CD4-positive, alpha-beta T cell treated with Interleukin-4 for 1 hour (primary cell): Measurements from ENCODE around the gene RIN1.
A peak's percentile ranks its signal among the peaks of the same experiment; 100 is the strongest.
"Not testable (repeated sequence)": the region's sequence is repeated elsewhere in the genome, so short reads cannot be mapped to it uniquely, and the experiment has no call there.

ENCODE experiments used
- DNase-seq, 2 donors: peaks; one replicate each; pipeline ENCODE4 v3.0.0-alpha.2; 2020 to 2022

The RIN1 gene

DNA sequence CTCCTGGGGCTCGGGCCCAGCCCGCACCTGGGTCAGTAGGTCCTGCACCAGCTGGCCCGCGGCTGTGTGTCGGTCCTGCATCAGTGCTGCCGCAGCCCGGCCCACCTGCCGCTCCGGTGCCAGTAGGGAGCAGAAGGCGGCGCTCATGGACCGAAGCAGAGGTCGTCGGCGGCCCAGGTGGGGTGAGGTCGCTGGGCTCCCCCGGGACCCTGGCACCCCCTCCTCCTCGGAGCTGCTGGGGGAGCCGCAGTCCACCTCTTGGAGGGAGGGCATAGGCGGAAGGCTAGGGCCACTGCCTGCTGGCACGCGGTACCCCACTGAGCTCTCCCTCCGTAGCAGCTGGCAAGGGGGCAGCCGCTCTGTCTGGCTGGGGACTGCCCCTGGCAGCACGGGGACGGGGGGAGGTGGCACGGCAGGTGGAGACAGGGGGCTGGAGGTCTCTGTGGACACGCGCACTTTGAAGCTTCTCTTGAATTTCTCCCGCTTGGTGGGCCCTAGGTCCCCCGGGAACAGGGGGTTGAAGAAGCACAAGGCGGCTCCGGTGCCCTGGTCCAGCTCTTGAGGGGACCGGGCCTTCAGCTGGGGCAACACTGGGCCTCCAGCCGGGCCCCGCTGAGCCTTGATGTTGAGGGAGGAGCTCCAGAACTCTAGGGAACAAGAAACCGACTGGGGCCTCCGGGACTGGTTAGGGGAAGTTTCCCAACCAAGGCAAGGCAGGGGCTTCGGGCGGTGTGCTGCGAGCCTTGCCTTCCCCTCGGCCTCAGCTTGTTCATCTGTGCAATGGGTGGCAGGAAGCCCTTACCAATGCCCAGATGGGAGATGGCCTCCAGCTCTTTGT, 1.4 kb downstream of the RIN1 start:
- DNase-seq, result peak in 1 of 2 donors; percentile 25

DNA sequence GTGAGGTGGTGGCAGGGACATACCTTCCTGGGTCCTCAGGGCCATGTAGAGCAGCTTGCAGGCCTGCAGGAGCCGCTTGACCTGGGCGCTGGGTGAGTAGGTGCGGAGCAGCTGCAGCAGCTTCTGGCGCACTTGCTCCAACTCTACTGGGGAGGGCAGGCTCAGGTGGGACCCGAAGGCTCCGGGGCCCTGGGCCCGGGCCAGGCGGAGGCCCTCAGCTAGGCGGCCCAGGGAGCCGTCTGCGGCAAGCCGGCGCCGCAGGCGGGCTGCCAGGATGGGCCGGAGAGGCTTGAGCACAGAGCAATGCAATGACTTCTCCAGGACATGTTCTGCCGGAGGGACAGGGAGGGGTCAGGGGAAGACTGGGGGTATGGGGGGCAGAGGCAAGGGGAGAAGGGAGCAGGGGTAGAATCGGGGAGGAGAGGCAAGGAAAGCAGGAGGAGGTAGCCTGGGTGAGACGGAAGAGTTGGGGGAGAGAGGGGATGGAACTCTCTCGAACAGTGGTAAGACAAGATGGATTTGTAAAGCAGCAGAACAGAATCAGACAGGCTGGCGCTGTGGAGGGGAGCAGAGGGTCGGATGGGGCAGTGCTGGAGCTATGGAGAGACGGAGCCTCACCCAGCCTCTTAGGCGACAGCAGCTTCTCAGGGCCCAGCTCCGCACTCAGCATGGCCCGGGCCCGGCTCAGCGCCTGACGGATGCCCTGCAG, 2.2 kb downstream of the RIN1 start:
- DNase-seq, result no peak

DNA sequence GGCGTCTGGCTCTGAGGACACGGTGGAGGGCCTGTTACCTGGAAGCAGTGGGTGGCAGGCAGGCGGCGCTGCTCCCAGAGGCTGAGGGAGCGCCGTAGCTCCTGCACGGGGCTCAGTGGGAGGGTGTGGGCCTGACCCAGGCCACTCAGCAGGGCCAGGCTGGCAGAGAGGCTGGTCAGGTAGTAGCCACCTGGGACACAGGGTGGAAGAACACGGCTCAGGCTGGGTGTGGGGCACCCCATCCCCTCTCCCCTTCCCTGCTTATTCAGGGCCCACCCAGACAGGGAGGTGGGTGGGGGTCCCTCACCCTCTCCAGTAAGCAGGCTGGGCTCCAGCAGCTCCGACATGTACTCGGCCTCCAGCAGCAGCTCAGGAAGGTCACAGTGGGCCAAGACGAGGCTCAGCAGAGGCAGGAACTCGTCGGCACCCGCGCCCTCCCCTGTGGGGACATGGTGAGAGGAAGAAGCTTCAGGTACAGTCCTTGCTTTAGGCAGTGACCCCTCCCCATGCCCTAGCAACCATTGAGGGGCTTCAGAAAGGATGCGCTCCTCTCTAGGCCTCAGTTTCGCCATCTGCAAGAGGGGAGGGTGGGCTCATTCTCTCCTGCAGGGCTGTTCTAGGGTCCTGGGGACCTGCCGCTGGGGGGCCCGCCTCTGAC, 2.9 kb downstream of the RIN1 start:
- no peak for DNase-seq

DNA sequence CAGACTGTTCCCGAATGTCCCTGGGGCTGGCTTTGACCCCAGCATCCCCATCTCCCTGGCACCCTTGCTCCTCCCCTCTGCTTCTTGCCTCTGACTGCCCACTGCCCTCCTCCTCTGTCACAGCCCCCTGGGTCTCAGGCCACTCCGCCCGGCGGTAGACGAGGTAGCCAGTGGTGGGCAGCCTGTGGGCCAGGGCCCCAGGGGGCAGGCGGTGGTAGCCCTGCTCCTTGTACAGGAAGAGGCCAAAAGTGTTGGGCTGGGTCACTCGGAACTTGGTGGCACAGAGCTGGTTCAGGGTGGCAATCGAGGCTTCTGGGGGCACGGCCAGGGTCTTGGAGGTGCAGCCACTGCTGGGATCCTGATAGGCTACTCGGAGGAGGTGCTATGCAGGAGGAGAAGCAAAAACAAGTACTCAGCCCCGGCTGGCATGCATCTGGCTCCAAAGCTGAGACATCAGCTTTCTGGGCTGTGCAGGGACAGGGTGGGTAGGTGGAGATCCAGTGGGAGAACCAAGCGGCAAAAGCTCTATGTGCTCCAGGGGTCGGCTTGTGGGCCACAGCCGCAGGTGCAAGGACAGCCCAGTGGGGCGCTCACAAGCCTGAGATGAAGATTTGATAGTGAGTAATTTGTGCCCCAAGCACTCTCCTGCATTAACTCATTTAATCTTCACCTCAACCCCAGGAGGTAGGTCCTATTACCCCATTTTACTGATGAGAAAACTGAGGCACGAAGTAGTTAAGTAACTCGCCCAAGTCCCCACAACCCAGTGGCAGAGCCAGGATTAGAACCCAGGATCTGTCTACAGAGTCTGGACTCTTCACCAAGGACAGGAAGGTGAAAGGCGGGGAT, 3.6 kb downstream of the RIN1 start:
- DNase-seq, result no peak

- no peak for DNase-seq
Observed at GRCh38 chr11:66331542-66332370, 4.5 kb downstream of the RIN1 start.

DNA sequence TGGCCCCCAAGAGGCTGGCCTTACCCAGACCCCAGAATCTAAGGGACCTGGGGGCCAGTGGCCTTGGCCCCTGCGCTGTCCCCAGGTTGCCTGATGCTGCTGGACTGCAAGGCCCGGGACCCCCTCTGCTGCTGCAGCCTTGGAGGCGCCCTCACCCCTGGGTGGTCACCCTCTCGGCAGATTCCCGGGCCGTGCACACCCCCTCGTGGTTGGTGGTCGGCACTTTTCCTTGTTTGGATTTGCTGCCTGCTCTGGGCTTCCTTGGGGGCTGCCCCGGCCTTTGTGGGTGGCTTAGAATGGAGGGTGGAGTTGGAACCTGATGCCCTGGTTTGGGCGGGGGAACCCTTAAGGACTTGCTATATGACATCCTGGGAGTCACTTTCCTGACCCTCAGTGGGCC, 5.3 kb downstream of the RIN1 start:
- DNase-seq, result no peak

DNA sequence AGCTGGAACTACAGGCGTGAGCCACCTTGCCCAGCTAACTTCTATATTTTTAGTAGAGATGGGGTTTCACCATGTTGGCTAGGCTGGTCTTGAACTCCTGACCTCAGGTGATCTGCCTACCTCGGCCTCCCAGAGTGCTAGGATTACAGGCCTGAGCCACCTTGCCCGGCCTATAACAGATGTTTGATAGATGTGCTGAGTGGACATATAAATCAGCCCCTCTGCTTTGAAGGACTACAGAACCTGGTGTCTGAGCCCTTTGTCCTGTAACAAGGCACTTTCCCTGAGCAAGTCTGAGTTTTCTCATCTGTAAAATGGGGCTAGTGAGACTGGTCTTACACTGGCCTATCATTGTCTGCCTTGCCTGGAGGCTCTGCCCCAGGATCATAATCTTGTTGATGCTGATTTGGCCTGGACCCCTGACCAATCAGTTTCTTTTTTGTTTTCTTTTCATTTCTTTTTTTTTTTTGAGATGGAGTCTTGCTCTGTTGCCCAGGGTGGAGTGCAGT, 7.0 kb downstream of the RIN1 start:
- no peak for DNase-seq

DNA sequence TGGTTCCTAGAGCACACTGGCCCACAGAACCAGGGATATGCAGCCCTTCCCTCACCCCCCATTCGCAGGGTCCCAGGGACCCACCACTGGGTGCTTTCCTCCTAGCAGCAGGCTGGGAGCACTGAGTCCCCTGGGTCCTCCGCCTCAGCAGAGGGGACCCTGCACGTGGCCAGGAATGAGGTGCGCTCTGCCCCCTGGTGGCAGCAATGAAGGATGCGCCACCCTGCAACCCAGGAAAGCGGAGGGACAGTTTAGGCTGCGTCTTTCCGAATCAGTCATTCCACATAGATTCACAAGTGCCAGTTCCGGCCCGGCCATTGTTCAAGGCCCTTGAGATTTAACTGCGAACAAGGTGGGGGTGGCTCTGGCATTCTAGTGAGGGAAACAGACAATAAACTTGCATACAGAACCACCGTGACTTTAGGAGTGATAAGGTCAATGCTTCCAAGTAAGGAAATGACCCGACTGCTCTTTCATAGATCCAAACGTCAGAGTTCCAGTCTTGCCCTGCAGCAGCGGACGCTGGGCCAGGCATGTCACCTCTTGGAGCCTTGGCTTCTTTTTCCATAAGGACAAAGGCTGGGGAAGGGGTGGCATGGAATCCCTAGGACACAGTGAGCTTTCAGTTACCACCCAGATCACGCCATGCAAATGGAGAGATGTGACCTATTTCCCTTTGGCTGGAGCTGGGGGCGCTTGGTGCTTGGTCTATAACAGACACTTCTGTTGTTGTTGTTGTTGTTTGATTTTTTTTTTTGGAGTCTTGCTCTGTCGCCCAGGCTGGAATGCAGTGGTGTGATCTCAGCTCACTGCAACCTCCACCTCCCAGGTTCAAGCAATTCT, 7.7 kb downstream of the RIN1 start:
- peak; percentile 85 for DNase-seq

- peak; percentile 60 to 71 for DNase-seq
Observed at GRCh38 chr11:66328031-66328301, 8.3 kb downstream of the RIN1 start.

DNA sequence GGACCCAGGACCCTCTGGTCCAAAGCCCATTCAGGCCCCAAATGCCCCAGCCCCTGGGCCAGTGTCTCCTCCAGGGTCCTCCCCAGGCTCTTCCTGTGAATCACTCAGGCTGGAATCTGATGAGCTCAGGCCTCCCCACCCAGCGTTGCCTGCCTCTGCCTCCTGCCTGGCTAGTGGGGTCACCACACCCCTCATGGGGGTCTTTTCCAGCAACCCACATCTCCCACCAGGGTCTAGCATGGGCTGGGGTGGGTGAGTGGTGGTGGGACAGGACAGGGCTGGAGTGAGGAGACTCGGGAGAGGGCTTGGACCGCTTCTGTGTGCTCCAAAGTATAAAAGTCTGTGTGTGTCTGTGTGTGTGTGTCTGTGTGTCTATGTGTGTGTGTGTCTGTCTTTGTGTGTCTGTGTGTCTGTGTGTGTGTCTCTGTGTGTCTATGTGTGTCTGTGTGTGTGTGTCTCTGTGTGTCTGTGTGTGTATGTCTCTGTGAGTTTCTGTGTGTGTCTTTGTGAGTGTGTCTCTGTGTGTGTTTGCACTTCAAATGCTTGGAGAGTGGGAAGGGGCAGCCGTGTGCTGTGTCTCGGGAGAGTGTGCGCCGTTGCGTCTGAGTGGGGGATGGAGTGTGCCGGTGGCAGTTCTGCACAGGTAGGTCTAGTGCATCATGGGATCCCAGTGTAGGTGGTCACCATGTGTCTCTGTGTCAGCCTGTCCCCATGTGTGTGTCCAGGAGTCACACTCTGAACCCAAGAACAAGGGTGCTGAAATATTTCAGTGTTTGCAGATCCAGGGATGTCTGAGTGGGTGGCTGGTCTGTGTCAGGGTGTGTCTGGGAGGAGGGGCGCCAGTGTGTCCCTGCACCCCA, 8.8 kb downstream of the RIN1 start:
- DNase-seq, result no peak

DNA sequence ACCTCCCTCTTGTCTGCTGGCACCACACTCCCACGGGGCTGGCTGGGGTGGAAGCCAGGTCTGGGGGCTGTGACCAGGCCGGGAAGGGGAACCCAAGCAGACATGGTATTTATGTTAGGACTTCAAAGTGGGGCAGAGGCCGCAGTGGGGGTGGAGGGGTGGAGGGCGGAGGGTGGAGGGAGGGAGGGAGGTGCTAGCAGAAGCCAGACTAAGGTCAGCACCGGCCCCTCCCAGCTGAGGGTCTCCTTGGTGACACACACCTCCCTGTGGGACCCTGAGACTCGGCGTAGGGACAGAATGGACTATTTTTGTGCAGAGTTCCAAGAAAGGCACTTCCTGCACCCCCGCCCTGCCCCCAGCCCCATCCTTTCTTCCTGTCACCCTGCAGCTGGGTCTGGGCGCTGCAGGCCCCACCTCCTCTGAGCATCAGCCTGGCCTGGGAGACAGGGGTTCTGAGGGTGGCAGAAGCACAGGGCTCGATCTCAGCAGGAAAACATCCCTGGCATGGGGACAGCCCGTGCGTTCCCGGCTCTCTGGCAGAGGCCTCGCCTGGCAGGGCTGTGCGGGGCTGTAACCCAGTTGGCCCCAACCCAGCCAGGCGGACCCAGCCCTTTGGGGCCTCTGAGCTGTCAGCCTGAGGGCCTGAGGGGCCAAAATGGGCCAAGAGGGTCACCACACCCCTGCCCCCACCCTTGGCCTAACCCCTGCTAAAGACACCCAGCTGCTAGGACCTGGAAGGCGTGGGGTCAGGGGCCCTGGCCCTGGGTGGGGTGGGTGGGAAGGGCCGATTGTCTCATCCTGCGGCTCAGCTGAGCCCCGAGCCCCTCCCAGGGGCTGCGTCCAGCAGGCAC, 9.7 kb downstream of the RIN1 start:
- DNase-seq, result peak; percentile 34 to 35

GRCh38 chr11:66325263-66325671, 11.0 kb downstream of the RIN1 start:
- DNase-seq, result no peak

DNA sequence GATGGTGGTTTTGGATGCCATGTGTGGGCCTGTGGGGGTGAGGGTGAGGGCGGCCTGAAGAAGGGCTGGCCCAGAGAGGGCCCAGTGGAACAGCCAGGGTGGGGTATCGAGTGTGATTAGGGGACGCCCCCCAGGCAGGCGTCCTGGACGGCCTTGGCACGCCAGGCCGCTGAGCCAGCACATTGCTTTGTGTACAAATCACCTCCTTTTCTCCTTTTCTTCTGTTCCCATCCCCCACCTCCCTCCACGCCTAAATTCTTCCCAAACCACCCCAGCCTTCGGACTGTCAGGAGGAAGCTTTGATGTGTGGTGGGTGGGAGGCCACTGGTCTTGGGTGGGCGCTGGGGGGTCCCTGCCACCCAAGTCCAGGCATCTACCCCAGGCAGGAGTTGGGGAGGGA, 11.6 kb downstream of the RIN1 start:
- DNase-seq, result no peak

- DNase-seq, result no peak
Observed at GRCh38 chr11:66323684-66324083, 12.6 kb downstream of the RIN1 start.

DNA sequence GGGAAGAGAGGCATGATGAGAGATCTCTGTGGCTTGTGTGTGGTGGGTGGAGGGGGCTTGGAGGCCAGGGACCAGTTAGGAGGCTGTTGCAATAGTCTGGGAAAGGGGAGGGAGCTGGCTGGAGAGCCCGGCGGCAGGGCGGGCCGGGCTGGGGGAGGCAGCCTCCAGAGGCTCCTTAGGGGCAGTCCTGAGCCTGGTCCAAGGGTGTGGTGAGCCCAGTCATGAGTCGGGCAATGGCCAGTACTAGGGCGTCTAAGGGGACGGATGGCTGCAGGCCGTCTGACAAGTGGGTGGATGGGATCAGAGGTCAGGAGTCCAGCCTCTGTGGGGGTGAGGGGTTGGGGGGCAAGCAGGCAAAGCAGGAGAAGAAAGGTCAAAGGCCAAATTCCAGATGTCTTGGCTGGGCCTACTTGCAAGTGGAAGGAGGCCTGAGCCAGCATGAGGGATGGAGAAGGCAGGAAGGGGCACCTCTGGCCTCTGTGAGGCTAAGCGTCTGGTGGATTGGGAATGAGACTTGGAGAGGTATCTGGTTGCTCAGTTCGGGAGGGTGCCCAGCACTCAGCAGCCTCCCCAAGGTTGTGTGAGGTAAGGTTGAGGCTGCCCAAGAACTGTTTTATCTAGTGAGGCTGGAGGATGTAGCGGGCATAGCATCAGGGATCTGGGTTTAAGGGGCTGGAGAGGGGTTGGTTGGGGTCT, 13.4 kb downstream of the RIN1 start:
- no peak for DNase-seq

DNA sequence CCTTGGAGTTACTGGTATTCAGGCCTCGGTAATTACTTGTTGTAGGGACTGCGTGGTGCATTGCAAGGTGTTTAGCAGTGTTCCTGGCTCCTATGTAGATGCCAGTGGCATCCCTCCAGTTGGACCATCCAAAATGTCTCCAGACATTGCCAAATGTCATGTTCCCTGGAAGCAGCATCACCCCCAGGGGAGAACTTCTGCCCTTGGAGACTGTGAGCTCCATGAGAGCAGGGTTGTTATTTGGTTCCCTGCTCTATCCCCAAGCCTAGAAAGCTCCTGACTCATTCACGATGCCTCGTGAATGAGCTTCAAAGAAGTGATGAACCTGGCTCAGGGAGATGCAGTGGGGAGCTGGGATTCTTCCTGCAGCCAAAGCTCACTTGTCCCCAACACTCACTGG, 14.6 kb downstream of the RIN1 start:
- DNase-seq, result no peak

GRCh38 chr11:66320748-66321147, 15.5 kb downstream of the RIN1 start:
- DNase-seq, result not testable (repeated sequence)

DNA sequence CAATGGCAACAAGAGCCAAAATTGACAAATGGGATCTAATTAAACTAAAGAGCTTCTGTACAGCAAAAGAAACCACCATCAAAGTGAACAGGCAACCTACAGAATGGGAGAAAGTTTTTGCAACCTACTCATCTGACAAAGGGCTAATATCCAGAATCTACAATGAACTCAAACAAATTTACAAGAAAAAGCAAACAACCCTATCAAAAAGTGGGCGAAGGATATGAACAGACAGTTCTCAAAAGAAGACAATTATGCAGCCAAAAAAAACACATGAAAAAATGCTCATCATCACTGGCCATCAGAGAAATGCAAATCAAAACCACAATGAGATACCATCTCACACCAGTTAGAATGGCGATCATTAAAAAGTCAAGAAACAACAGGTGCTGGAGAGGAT, 15.9 kb downstream of the RIN1 start:
- not testable (repeated sequence) for DNase-seq
